Epithelial cell of esophagus (primary cell): ENCODE results near the gene FBRSL1.
A peak's percentile ranks its signal among the peaks of the same experiment; 100 is the strongest.

Source experiments
- DNase-seq: peaks from one replicate; pipeline ENCODE4 v3.0.0; 2010; ENCODE audit warnings: low read depth
- H3K4me3 ChIP-seq: 2 replicates; pipeline ENCODE4 v1.5.1; 2011; ENCODE audit warnings: mild to moderate bottlenecking, low read length, control low read depth
- TF ChIP-seq, protein P1 (sequence below): IDR thresholded peaks from 2 replicates; pipeline ENCODE4 v1.5.1; 2011; ENCODE audit warnings: low read depth, mild to moderate bottlenecking, low read length, control low read depth, inconsistent platforms; ENCODE audit not compliant: insufficient read depth; ENCODE audit errors: missing control alignments

Gene FBRSL1

DNA sequence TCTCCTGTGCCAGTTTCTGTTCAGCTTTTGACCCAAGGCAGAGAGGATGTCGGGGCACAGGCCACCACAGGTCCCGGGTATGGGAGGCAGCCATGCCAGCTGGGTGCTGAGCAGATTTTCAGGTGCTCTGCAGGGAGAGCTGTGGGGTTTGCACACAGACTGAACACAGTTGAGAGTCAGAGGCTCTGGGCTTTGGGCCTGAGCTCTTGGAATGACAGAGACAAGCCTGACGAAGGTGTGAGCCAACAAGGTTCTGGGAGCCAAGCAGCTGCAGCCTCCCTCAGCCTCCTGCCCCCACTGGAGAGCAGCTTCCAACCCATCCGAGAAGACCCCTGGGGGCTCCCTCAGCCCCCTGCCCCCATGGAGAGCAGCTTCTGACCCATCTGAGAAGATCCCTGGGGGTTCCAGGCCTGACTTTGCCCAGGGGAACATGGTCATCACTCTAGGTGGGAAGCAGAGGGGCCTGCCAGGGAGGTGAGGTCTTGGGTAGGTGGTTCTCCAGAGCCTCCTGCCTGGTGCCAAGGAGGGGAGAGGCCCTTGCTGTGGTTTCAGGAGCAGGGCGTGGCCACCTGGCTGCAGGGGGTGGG, 13.8 kb downstream of the FBRSL1 start:
- TF ChIP-seq, protein P1, sequence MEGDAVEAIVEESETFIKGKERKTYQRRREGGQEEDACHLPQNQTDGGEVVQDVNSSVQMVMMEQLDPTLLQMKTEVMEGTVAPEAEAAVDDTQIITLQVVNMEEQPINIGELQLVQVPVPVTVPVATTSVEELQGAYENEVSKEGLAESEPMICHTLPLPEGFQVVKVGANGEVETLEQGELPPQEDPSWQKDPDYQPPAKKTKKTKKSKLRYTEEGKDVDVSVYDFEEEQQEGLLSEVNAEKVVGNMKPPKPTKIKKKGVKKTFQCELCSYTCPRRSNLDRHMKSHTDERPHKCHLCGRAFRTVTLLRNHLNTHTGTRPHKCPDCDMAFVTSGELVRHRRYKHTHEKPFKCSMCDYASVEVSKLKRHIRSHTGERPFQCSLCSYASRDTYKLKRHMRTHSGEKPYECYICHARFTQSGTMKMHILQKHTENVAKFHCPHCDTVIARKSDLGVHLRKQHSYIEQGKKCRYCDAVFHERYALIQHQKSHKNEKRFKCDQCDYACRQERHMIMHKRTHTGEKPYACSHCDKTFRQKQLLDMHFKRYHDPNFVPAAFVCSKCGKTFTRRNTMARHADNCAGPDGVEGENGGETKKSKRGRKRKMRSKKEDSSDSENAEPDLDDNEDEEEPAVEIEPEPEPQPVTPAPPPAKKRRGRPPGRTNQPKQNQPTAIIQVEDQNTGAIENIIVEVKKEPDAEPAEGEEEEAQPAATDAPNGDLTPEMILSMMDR: no peak
- no peak for DNase-seq
- H3K4me3 ChIP-seq: no peak overlapping the region

DNA sequence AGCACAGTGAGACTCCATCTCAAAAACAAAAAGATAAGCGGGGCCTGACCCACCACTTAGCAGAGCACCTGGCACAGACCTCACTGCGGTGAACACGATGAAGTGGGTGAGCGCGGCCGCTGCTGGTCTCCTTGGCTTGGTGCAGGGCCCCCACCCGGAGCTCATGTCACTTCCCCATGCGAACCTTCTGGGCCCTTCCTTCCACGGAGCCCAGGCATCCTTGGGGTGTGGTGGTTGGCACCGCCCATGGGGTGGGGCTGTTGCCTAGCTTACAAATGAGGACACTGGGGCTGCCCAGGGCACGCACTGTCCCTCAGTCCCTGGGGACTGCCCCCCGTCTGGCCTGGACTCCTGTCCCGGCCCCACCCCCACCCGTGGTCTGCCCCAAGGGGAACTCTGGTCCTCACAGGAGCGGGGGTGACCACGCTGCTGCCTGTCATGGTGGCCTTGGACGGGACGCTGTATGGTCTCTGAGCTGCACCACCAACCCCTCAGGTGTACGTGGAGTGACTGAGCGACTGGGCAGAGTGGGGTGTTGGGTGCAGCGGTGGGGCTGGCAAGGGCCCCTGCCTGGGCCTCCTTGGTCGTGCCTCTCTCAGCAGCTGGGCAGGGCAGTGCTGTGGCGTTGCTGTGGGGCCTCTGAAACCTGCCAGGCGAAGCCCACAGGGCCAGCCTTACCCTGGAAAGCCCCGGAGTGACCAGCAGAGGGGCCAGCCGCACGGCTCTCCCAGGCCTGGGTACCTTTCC, 15.3 kb downstream of the FBRSL1 start:
- TF ChIP-seq, protein P1: no peak
- no peak for DNase-seq
- H3K4me3 ChIP-seq: no peak overlapping the region

DNA sequence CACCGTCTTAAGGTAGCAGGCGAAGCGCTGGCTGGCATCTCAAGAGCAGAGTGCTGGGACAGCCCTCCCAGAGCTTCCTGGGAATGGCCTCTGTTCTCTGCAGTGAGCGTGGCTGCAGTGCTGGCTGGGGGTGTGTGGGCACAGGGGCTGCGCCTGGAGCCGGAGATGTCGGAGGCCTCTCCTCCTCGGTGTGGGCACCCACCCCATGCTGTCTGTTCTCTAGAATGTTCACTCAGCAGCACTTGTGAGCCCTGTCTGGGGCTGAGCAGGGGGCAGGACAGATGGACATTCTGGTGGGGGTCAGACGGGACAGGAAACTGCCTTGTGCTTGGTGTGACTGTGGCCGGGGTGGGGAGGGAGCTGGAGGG, 15.9 kb downstream of the FBRSL1 start:
- TF ChIP-seq, protein P1: no peak
- no peak overlapping the region for H3K4me3 ChIP-seq
- no peak for DNase-seq

DNA sequence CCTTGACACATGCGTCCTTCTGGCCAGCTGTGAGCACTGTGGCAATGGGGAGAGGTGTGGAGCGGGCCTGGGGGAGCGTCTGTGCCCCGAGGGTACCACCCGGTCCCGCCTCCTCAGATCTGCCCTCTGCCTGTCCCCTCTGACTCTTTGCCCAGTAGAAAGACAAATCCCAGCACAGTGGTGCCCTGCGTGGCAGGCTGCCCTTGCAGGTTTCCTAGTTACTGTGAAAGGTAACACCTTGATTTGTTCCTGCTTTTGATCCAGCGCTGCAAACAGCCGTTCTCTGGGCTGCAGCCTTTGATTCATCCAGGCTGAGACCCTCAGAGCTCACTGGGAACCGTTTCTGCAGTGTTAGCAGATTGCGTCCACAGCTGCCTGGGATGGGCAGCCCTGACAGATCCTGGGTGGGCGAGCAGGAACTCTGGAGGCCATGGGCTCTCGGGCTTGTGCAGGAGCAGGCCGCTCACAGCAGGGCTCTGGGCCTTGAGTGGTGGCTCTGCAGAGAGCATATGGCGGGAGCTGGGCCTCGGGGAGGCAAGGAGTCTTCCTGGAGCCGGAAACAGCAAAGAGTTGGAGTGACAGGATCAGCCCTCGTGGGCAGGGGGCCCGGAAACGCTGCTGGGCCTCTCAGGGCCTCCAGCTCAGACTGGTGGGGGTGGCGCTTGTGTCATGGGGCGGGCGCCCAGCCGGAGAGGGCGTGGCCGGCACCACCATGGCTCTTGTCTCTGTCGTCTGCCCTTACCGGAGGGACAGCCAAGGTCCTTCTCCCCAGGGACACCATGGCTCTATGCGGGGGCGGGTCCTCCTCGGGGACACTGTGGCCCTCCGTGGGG, 16.6 kb downstream of the FBRSL1 start:
- DNase-seq: peak; percentile 40
- H3K4me3 ChIP-seq: no peak overlapping the region
- TF ChIP-seq, protein P1: no peak

DNA sequence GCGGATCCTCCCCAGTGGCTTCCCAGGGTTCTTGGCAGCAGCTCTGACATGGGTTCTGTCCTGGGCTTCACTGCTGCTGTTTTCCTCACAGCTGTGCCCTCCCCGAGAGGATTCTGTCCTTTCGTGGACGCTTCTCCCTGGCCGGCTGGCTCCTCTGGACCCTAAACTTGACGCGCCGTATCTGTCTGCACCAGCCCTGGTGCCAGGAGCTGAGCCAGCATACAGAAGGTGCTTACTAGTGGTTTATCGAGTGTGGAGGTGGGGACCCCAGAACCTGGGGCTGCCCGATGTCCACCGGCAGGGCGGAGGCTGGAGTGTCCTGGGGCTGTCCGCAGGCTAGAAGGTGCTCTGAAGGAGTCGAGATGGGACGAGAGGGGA, 17.2 kb downstream of the FBRSL1 start:
- TF ChIP-seq, protein P1: no peak
- no peak overlapping the region for H3K4me3 ChIP-seq

DNA sequence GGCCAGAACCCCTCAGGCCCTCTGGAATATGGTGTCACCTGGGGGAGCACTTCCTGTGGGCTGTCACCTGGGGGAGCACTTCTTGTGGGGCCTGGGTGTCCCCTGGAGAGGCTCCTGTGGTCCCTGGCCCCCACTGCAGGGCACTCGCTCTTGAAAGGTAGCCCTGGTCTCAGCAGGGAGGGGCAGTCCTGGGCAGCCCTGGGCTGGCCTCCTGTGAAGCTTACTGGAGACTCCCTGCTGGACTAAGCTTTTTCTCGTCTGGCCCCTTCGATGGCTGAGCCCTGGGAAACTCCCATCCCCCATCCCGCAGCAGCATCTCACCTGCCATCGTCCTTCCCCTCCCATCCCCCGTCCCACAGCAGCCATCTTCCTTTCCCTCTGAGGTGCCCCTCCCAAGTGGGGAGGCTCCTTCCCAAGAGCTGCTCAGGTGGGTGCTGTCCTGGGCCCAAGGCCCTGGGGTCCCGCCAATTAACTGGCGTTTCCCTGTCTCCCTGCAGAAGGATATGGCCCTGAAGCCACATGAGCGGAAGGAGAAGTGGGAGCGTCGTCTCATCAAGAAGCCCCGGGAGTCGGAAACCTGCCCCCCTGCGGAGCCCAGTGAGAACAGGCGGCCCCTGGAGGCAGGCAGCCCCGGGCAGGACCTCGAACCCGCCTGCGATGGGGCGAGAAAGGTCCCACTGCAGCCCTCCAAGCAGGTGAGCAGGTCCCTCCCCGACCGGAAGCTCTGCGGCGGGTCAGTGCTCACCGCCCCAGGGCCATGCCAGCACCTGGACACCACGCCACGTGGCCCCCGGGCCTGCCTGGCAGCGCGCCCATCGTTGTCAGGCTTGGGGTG, 17.9 kb downstream of the FBRSL1 start:
- no peak for DNase-seq
- TF ChIP-seq, protein P1: peak; percentile 6
- H3K4me3 ChIP-seq: no peak overlapping the region

More for the DNA sequence above, 17.2 kb downstream of the FBRSL1 start:
- DNase-seq: no peak
